Dedifferentiated amniotic fluid mesenchymal stem cell (primary cell): ENCODE measurements around the gene HOXC6.

Experiments
- DNase-seq: peaks from one replicate; pipeline ENCODE4 v3.0.0-alpha.2; 2016; ENCODE audit errors: extremely low spot score

The HOXC6 gene

DNA sequence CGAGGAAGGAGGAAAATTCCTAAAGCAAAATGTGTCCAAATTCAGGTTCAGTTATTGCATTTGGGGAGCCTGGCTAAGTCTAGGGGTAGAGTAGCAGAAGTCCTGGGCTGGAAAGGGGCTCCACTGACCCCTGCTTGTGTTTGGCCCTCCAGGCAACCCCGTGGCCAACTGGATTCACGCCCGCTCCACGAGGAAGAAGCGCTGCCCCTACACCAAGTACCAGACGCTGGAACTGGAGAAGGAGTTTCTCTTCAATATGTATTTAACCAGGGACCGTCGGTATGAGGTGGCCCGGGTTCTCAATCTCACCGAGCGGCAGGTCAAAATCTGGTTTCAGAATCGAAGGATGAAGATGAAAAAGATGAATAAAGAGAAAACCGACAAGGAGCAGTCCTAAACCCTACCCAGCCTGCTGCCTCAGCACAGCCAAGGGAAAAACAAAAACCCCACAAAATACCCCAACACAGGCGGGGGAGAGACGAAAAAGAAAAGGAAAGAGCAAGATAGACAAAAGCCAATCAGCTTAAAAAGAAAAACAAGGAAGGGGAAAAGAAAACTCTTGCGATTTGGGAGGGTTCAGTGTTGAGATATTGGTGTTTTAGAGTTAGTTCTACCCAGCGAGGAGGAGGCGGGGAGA is 25.8 kb upstream of the HOXC6 start:
- DNase-seq, result no peak

DNA sequence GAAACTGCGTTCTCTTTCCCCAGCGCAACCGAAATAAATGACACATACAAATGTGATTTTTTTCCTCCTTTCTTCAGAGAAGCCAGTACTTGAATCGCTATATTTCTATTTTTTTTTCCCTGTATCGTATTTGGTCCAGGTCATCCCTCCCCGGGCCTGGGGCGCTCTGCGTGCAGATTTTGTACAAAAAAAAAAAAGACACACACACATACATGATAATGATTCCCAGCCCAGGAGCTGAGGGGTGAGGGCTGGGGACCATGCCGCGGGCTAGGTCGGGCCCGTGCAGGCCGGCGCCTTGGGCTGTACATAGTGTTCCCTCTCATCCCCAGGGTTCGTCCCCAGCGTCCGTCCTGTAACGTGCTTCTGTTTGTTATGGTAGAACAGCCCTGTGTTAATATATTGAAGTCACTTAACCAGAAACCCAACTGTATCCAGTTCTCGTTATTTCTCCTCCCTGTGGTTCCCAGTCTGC is 25.3 kb upstream of the HOXC6 start:
- no peak for DNase-seq

DNA sequence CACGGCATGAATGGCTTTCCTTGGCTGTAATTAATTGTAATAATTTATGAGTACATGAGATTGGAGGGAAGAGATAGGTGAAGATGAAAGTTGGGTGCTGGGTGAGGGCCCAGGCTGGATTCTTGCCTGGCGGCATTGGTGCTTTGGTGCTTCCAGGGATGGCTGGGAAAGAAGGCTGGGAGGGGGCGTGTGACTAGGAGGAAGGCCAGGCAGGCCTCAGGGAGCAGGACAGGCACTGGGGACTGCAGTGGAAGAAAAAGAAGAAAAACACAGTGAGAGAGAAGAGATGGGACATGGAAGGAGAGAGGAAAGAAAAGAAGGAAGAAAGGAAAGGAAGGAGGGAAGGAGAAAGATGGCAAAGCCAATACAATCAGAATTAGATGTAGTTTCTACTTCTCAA is 24.6 kb upstream of the HOXC6 start:
- no peak for DNase-seq

DNA sequence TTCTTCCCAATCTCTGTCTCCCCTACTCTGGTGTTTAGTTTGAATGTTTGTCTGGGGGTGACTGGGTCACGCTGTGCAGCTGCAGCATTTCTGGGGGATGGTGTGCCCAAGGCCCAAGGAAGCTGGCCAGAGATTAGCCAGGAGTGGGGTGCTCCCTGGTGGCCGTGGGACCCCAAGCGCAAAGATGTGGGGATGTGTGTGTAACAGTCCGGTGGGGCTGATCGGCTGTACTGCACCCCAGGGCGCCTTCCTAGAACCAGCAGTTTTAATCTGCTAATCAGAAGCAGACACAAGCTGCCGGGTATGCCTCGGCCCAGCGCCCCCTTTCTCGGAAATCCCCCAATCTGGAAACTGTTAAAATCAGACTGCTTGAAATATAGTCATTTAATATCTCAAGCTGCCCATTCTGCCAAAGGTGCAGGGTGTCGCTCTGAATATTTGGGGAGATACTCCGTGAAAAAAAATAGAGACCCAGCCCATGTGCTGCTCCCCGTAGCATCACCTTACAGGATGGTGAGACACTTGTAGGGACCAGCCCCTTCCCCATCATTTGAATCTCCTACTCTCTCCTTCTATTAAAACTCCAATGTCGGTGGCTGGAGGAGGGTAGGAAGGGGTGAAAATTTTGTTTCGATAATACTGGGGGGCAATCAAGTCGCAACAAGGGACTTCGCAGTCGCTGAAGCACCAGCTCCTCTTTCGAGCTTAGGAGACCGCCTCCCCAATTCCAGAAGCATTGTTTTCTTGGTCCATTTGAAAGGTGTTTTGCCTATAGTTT is 24.0 kb upstream of the HOXC6 start:
- DNase-seq, result no peak

GRCh38 chr12:54004841-54005530 is 23.3 kb upstream of the HOXC6 start:
- DNase-seq, result no peak

GRCh38 chr12:54005531-54005852 is 22.7 kb upstream of the HOXC6 start:
- DNase-seq, result no peak

- DNase-seq, result peak; percentile 76
Observed at GRCh38 chr12:54005853-54006558, 22.2 kb upstream of the HOXC6 start.

GRCh38 chr12:54006559-54007220 is 21.6 kb upstream of the HOXC6 start:
- no peak for DNase-seq

GRCh38 chr12:54007538-54008259 is 20.5 kb upstream of the HOXC6 start:
- DNase-seq, result no peak

DNA sequence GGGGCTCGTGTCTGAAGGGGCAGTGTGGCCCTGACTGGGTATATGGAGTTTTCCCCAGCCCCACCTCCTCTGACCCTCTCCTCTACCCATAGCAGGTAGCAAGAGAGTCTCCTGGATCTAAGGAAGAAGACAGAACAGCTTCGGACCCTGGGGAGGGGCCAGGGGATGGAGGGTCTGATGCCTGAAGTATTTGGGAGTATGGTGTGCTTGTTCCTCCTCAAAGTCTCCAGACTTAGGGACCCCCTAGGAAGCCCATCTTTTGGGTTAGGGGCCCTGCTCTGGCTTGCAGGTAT is 20.0 kb upstream of the HOXC6 start:
- no peak for DNase-seq

DNA sequence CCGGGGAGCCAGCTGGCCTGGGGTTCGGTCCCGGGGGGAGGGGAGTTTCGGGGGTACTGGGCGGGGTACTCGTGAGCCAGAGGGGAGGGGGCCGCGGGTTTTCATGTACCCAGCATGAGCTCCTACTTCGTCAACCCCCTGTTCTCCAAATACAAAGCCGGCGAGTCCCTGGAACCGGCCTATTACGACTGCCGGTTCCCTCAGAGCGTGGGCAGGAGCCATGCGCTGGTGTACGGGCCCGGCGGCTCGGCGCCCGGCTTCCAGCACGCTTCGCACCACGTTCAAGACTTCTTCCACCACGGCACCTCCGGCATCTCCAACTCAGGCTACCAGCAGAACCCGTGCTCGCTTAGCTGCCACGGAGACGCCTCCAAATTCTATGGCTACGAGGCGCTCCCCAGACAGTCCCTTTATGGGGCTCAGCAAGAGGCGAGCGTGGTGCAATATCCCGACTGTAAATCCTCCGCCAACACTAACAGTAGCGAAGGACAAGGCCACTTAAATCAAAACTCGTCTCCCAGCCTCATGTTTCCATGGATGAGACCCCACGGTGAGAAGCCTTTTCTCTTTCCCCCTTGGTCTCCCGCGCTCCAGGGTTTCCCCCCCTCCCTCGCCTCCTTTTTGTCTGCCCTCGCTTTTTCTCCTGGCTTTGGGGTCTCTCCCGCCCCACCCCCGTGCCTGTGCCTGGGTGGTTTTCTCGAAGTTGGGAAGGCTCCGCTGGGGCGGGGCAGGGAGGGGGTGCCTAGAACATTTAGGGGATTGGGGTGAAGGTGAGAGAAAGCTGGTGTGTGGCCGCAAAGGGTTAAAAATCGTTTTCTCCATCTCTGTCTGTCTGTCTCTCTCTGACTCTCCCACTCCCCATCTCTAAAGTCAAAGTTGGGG is 18.8 kb upstream of the HOXC6 start:
- DNase-seq, result no peak

GRCh38 chr12:54010053-54010971 is 17.9 kb upstream of the HOXC6 start:
- DNase-seq, result no peak

GRCh38 chr12:54010972-54011664 is 17.1 kb upstream of the HOXC6 start:
- DNase-seq, result no peak

DNA sequence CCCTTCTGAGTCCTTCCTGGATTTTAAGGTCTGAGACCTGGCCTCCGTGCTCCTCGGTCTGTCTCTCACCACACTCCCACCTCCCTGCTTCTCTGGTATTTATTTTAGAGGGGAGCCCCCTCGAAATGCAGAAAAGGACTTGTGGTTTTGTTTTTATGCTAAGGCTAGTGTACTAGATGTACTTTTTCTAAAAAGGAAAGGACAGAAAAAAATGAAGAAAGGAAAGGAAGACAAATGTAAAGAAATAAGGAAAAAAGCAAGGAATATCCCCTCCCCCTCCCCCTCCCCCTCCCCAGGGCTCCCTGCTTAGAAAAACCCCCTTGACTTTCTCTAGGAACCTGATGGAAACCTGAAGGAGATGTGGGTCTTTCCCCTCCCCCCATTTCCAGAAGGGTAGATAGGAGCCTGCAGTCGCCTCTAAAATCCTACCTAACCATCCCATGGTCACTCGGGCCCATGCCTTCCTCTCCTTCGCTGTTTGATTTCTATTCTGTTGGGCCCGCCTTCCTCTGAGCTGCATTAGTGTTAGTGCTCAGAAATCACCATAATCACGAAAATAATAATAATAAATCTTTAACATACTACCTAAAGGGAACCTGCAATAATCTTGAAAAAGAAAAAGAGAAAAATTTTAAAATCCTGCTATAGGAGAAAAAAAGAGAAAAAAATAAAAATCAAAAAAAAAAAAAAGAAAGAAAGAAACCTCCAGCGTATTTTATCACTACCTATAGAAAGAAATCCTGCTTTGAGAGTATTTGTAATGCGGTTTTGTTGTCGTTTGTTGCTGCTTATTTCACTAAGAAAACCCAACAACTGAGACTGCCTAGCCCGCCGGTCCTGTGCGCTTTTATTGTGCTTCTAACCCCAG is 16.3 kb upstream of the HOXC6 start:
- DNase-seq, result no peak

DNA sequence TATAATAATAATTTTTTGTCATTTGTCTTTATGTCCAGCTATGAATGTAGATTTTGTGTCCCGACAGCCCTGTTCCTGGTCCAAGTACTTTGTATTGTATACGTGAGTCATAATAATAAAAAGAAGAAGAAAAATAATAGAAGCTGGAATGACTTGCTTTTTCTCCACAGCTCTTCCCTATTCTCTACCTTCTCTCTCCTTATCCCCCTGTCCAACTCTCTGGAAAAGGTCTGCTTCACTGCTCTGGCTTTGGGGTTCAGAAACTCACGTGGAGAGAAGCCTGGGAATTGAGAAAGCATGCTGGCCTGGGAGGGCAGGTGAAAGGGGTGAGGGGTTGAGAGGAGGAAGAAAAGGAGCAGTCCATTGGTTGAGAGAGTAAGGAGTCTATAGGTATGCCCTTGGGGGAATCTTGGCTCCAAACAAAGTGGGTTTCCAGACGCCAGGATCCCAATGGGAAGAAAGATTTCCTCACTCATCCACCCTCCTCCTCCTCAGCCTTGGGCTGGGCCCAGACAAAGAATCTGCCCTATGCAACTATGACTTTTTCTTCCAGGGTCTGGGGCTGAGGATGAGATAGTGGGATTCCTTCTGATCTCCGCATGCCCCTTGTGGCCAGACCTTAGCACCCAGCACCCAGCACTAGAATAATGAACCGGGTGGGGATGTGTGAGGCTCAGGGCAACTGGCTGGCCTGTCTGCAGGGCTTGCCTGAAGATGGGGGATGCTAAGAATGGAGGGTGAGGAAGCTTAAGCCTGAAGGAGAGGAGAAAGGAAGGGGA is 15.4 kb upstream of the HOXC6 start:
- DNase-seq, result no peak

DNA sequence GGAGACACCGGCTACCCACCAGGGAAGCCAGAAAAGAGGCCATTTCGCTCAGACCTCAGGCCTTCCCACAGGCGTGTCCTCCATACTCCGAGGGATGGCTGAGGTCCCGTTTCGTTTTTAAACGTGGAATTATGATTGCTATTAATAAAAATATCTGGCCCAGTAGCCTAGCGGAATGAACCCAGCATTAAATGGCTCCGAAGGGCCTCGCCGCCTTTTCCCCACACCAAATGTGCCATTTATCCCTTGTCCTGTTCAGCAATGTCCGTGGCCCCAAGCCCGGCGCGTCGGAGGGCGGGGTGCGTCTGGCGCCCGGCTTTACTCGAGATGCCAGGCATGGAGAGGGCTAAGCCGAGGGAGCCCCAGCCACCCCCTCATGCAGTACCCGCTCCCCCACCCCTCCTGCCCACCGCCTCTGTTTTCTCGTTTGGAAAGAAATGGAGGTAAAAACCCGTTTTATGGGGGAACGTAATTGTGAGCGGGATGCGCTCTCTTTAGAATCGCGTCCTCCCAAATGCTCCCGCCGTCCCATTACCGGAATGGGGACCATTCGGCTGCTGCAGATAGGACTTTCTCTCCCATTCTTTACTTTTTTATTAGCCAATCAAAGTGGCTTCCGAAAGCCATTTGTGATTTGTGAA is 13.7 kb upstream of the HOXC6 start:
- no peak for DNase-seq
